Lower lobe of right lung (tissue), 2 donors: ENCODE data around the gene MYO1B. TPM values are rescaled to one million over a fixed set of nuclear protein-coding genes. Genes with fewer than 3 reads are reported as not detected.
A peak's percentile ranks its signal among the peaks of the same experiment; 100 is the strongest.

Source experiments
- ATAC-seq, 2 donors: fragments of 200-7000 bp; cut with Tn5 transposase; one replicate each; pipeline ENCODE4 v1.9.1; 2020 to 2022; ENCODE audit warnings: mild to moderate bottlenecking in 2 of 2, moderate library complexity in 2 of 2
- DNase-seq: peaks from one replicate; pipeline ENCODE4 v3.0.0-alpha.2; 2020
- H3K27ac ChIP-seq: fragments of 200-600 bp; one replicate; pipeline ENCODE4 v1.8.0; 2022
- H3K27me3 ChIP-seq: fragments of 200-600 bp; one replicate; pipeline ENCODE4 v1.8.0; 2022; ENCODE audit warnings: low read depth
- H3K36me3 ChIP-seq: fragments of 200-600 bp; one replicate; pipeline ENCODE4 v1.8.0; 2022; ENCODE audit warnings: mild to moderate bottlenecking
- H3K4me1 ChIP-seq: fragments of 200-600 bp; one replicate; pipeline ENCODE4 v1.8.0; 2022
- H3K4me3 ChIP-seq: fragments of 200-600 bp; one replicate; pipeline ENCODE4 v1.8.0; 2022; ENCODE audit warnings: mild to moderate bottlenecking
- H3K9me3 ChIP-seq: fragments of 200-600 bp; one replicate; pipeline ENCODE4 v1.8.0; 2022
- intact Hi-C: fragments of 100-400 bp; cut with DNase I; formaldehyde crosslinking; loops from one replicate; pipeline ENCODE4 v1.11.0; 2022
- total RNA-seq: library from RNA; stranded (reverse); fragmentation: NEBNext Ultra II Directional; extraction: Animal tissue kit (Norgen Biotek cat#: 25700); gene quantifications from one replicate; pipeline ENCODE4 v1.2.1, GENCODE V29; 2021
- TF ChIP-seq, protein P1 (sequence below): fragments of 200-600 bp; IDR thresholded peaks from one replicate; pipeline ENCODE4 v1.8.0; 2022; ENCODE audit warnings: antibody characterized with exemption, mild to moderate bottlenecking
- donor health status: DM: no; HTN: yes; CAD: no; lungs with severe emphysema.

Gene MYO1B
- total RNA-seq, 1 donor from 2014 or later, result 123 TPM

DNA sequence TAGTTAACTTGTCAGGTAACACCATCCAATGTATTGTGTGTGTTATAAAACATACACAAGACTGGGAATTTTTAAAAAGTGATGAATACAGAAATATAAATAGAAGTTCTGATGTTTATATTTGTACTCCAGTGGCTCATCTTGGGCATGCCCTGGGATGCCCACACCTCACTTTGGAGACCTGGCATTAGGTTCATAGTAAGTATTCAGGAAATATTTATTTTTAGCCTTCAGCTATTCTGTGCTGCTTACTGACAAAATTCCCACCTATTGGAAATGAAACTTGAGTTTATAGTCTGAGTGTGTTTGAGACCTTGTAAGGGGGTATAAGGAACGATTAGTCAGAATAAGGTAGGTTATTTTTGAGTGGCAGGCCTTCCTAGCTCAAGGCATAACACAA lies 67.5 kb downstream of the MYO1B start:
- Histone ChIP-seq H3K9me3 (no peaks in the 10 kb centered on the region), H3K27ac (no peak overlapping the region), H3K4me3 (no peak overlapping the region), H3K27me3 (no peaks in the 10 kb centered on the region), H3K4me1 (peaks cover 5% of the 10 kb centered on the region), H3K36me3 (no peaks in the 10 kb centered on the region)
- ATAC-seq (no peak), DNase-seq (no peak)
- TF ChIP-seq, protein P1, sequence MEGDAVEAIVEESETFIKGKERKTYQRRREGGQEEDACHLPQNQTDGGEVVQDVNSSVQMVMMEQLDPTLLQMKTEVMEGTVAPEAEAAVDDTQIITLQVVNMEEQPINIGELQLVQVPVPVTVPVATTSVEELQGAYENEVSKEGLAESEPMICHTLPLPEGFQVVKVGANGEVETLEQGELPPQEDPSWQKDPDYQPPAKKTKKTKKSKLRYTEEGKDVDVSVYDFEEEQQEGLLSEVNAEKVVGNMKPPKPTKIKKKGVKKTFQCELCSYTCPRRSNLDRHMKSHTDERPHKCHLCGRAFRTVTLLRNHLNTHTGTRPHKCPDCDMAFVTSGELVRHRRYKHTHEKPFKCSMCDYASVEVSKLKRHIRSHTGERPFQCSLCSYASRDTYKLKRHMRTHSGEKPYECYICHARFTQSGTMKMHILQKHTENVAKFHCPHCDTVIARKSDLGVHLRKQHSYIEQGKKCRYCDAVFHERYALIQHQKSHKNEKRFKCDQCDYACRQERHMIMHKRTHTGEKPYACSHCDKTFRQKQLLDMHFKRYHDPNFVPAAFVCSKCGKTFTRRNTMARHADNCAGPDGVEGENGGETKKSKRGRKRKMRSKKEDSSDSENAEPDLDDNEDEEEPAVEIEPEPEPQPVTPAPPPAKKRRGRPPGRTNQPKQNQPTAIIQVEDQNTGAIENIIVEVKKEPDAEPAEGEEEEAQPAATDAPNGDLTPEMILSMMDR, result no peak
- intact Hi-C loops, result no loop called here

- Histone ChIP-seq H3K27me3 (no peaks in the 10 kb centered on the region), H3K36me3 (no peaks in the 10 kb centered on the region), H3K27ac (no peak overlapping the region), H3K4me3 (no peak overlapping the region), H3K4me1 (peaks cover 22% of the 10 kb centered on the region), H3K9me3 (no peaks in the 10 kb centered on the region)
- DNase-seq, result no peak
- intact Hi-C loops, result no loop called here
- TF ChIP-seq, protein P1, result no peak
- no peak for ATAC-seq
Measured at GRCh38 chr2:191314697-191315364, 69.6 kb downstream of the MYO1B start.

GRCh38 chr2:191315365-191315752 lies 70.2 kb downstream of the MYO1B start:
- Histone ChIP-seq H3K36me3 (no peaks in the 10 kb centered on the region), H3K9me3 (no peaks in the 10 kb centered on the region), H3K27me3 (no peaks in the 10 kb centered on the region), H3K27ac (no peak overlapping the region), H3K4me1 (peaks cover 22% of the 10 kb centered on the region), H3K4me3 (no peak overlapping the region)
- TF ChIP-seq, protein P1, result no peak
- DNase-seq (no peak), ATAC-seq (no peak)
- intact Hi-C loops, result no loop called here

DNA sequence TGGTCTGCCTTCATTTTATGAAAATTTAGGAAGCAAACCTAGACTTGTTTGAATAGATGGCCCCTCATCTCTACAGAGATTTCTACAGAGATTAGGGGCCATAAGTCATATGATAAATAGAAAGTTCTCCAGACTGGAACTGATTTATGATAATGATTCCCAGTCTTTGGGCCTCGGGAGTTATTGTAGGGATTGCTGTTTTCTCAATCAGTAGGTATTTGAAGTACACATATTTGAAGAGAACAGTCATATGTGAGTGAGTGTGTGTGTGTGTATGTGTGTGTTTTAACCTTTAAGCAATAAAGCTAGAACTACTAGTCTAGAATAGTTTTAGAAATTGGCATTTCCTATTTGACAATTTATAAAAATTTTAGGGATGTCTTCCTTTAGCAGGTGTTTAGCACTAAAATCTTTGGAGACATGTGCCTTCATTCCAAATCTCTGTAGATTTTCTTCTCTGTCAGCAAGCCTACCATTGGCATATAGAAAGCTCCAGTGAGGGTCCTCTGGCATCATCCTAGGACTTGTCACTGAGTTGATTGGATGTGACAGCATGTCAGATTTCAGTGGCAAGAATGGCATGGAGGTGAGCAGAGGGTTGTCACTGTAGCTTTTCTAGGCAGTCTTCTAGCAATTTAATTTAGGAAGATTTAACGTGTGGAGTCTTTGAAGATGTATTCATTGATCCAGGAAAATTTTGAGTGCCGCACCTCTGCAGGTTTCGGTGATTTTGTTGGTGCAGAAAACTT lies 71.2 kb downstream of the MYO1B start:
- no peak overlapping the region for H3K27ac ChIP-seq
- TF ChIP-seq, protein P1, result no peak
- DNase-seq (no peak), ATAC-seq (no peak)
- H3K36me3 ChIP-seq, result no peaks in the 10 kb centered on the region
- H3K9me3 ChIP-seq, result no peaks in the 10 kb centered on the region
- intact Hi-C loops, result no loop called here
- H3K4me1 ChIP-seq, result peaks cover 25% of the 10 kb centered on the region
- H3K27me3 ChIP-seq, result no peaks in the 10 kb centered on the region
- no peak overlapping the region for H3K4me3 ChIP-seq

- ATAC-seq, result peak; percentile 64 to 68
- H3K27me3 ChIP-seq, result no peaks in the 10 kb centered on the region
- peaks cover 42% of the 10 kb centered on the region for H3K4me1 ChIP-seq
- H3K4me3 ChIP-seq, result no peak overlapping the region
- no peaks in the 10 kb centered on the region for H3K9me3 ChIP-seq
- DNase-seq, result no peak
- intact Hi-C loops, result no loop called here
- TF ChIP-seq, protein P1, result no peak
- peak overlapping the region; percentile 15 for H3K27ac ChIP-seq
- no peaks in the 10 kb centered on the region for H3K36me3 ChIP-seq
Measured at GRCh38 chr2:191318037-191318728, 73.0 kb downstream of the MYO1B start.
